Common myeloid progenitor, CD34-positive (primary cell): ENCODE measurements around the gene GIT1.

Source experiments
- CTCF ChIA-PET: fragments of 350-600 bp; sonication (Branson Sonifier 250); formaldehyde crosslinking; loops from one replicate; lab custom pipeline; 2021; ENCODE audit warnings: antibody characterized with exemption; lab: Charles Lee
- POLR2A ChIA-PET: fragments of 350-600 bp; sonication (Branson Sonifier 250); formaldehyde crosslinking; loops from one replicate; lab custom pipeline; 2021; ENCODE audit warnings: antibody characterized with exemption; lab: Charles Lee
- DNase-seq, 3 donors: peaks; one replicate each; pipeline versions ENCODE4 v3.0.0 to v3.0.0-alpha.2; 2013
- H3K27ac ChIP-seq, 2 experiments: 1 replicate in 1 of 2; 2 replicates in 1 of 2; pipeline ENCODE4 v1.7.0; 2013; ENCODE audit warnings: inconsistent platforms in 2 of 2, low read length in 2 of 2, mild to moderate bottlenecking in 2 of 2, low read depth in 1 of 2, moderate library complexity in 1 of 2; ENCODE audit not compliant: severe bottlenecking in 2 of 2, insufficient read depth in 1 of 2, poor library complexity in 1 of 2
- H3K27me3 ChIP-seq, 5 experiments: replicated peaks in 2 of 5; 1 replicate in 3 of 5; 2 replicates in 2 of 5; pipeline versions ENCODE4 v1.6.1 to v1.7.0; 2013; ENCODE audit warnings: low read length in 4 of 5, mild to moderate bottlenecking in 2 of 5, moderate library complexity in 2 of 5, inconsistent platforms in 1 of 5; ENCODE audit not compliant: insufficient read depth in 5 of 5, control insufficient read depth in 4 of 5
- H3K36me3 ChIP-seq, 4 experiments: 1 replicate in 2 of 4; 2 replicates in 2 of 4; pipeline versions ENCODE4 v1.6.1 to v1.7.0; 2013; ENCODE audit warnings: low read length in 3 of 4, control low read depth in 1 of 4, mild to moderate bottlenecking in 1 of 4; ENCODE audit not compliant: control insufficient read depth in 4 of 4, insufficient read depth in 4 of 4
- H3K4me1 ChIP-seq, 4 experiments: 1 replicate in 3 of 4; 2 replicates in 1 of 4; pipeline versions ENCODE4 v1.6.1 to v1.7.1; 2013; ENCODE audit warnings: low read length in 3 of 4, mild to moderate bottlenecking in 3 of 4, control low read depth in 1 of 4, inconsistent platforms in 1 of 4, moderate library complexity in 1 of 4; ENCODE audit not compliant: control insufficient read depth in 4 of 4, insufficient read depth in 4 of 4; ENCODE audit errors: control extremely low read depth in 1 of 4
- H3K4me3 ChIP-seq, 7 experiments: 1 replicate in 4 of 7; 2 replicates in 3 of 7; pipeline versions ENCODE4 v1.5.1 to v1.7.0; 2013; ENCODE audit warnings: mild to moderate bottlenecking in 7 of 7, low read length in 6 of 7, moderate library complexity in 6 of 7, inconsistent platforms in 2 of 7, low read depth in 2 of 7, control low read depth in 1 of 7; ENCODE audit not compliant: insufficient read depth in 4 of 7, control insufficient read depth in 1 of 7; ENCODE audit errors: extremely low read depth in 1 of 7
- H3K9me3 ChIP-seq, 5 experiments: 1 replicate in 4 of 5; 2 replicates in 1 of 5; pipeline versions ENCODE4 v1.6.1 to v1.7.1; 2013; ENCODE audit warnings: low read length in 4 of 5, mild to moderate bottlenecking in 2 of 5, inconsistent platforms in 1 of 5, low read depth in 1 of 5, moderate library complexity in 1 of 5; ENCODE audit not compliant: control insufficient read depth in 4 of 5, insufficient read depth in 2 of 5; ENCODE audit errors: control extremely low read depth in 1 of 5
- WGBS: methylation state at CpG from one replicate; pipeline ENCODE4 v1.1.5; 2013; ENCODE audit not compliant: insufficient coverage; 5-methylcytosine and 5-hydroxymethylcytosine counted together

GIT1 gene

DNA sequence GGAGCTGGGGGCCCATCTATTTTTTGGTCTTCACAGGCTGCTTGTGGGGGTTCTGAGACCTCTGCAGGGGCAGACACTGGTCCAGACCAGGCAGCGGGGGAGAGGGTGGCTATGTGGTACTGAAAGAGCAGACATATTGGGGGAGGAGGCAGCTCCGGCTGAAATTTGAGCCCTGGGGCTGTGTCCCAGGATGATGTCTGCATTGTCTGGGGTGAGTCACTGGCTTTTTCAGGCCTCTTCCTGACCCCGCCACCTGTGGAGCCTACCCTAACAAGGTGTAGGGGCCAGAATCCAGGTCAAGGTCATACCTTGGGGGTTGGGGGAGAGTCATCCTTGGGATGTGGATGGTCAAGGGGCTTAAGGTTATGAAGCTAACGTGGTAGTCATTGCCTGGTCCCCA is 30.8 kb upstream of the GIT1 start:
- no peaks in the 10 kb centered on the region for H3K9me3 ChIP-seq
- POLR2A ChIA-PET = interaction anchor here (0.7 kb wide), 1 partner anchor 51 kb away, joined by 3 read pairs; no protein-coding TSS in a partner anchor
- H3K4me1 ChIP-seq = peaks cover 2 to 54% (median 45%) of the 10 kb centered on the region in 4 experiments
- H3K4me3 ChIP-seq = no peak overlapping the region
- H3K27me3 ChIP-seq = peaks cover 0 to 29% (median 16%) of the 10 kb centered on the region in 5 experiments
- WGBS = 100% methylated on average over 3 of the region's 4 CpGs
- CTCF ChIA-PET = interaction anchor here (0.8 to 7.8 kb wide), 5 partner anchors 28 to 369 kb away, joined by 3 to 71 read pairs (median 3); partner anchors contain the start of gene ANKRD13B
- no peak for DNase-seq
- peaks cover 0 to 2% (median 0%) of the 10 kb centered on the region in 4 experiments for H3K36me3 ChIP-seq
- H3K27ac ChIP-seq = no peak overlapping the region

DNA sequence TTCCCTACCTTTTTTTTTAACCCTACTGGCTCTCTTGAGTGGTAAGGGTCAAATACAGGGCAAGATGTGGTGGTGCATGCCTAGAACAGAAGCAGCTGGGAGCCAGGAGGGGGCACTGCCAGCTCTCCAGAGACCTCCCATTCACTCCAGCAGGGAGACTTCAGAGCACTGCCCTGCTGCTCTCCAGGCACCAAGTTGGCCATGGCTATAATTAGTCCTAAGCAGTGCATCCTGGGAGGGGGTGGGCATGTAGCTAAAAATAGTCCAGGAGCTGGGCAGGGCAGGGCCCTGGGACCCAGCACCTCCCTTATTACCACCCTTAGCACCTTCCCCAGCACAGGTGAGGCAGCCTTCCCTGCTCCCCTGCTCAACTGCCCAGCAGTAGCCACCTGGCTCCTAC is 29.8 kb upstream of the GIT1 start:
- Histone ChIP-seq H3K9me3 (no peaks in the 10 kb centered on the region), H3K27ac (no peak overlapping the region), H3K36me3 (no peaks in the 10 kb centered on the region), H3K4me1 (peaks cover 2 to 64% (median 55%) of the 10 kb centered on the region in 4 experiments), H3K4me3 (no peak overlapping the region), H3K27me3 (peaks cover 0 to 29% (median 16%) of the 10 kb centered on the region in 5 experiments)
- DNase-seq = peak in 2 of 3 donors; percentile 37 to 64
- ChIA-PET CTCF (interaction anchor here (0.8 to 7.8 kb wide), 11 partner anchors 12 to 370 kb away, joined by 3 to 179 read pairs (median 9); partner anchors contain the start of genes ANKRD13B and SSH2), POLR2A (no interaction called here)

DNA sequence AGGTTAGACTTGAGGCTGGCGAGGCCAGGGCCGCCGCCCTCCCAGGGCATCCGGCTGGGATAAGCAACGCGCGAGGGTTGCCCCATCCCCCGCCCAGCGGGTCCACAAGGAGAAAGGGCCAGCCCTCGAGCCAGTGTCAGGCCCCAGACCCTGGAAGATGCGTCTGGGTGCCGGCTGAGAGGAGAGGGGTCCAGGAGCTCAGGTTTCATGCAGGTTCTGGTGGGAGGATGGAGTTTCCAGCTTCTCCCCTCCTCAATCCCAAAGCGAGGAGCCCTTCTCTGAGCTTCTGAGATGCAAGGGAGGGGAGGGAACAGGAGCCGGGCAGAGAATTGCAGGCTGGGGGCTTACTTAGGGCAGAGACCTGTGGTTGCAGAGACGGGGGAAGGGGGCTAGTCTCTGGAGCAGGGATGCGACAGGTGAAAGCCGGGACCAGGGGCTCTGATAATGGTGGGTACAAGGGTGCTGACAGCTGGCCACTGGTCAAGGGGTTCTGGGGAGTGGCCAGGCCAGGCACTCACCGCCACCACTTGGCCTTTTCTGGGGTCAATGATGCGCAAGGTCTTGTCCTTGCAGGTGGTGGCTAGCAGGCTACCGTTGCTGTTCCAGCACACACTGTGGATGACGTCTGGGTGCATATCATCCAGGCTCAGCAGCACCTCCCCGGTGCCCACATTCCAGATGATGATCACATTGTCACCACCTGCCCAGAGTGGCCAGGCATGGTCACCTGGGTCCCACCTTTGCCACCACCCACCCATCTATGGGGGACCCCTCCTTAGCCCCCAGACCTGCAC is 29.0 kb upstream of the GIT1 start:
- DNase-seq = no peak
- H3K4me3 ChIP-seq = peak overlapping the region in 5 of 7 experiments; percentile 35 to 82 (median 63)
- CTCF ChIA-PET = interaction anchor here (0.6 to 7.8 kb wide), 33 partner anchors 9 to 475 kb away, joined by 3 to 179 read pairs (median 5); partner anchors contain the start of genes ABHD15, ANKRD13B, SSH2 and TP53I13
- POLR2A ChIA-PET = interaction anchor here (0.8 kb wide), 1 partner anchor 27 kb away, joined by 3 read pairs; no protein-coding TSS in a partner anchor
- H3K9me3 ChIP-seq = no peaks in the 10 kb centered on the region
- peaks cover 2 to 72% (median 63%) of the 10 kb centered on the region in 4 experiments for H3K4me1 ChIP-seq
- no peak overlapping the region for H3K27ac ChIP-seq
- peaks cover 0 to 29% (median 16%) of the 10 kb centered on the region in 5 experiments for H3K27me3 ChIP-seq
- 58% methylated on average over 12 of the region's 22 CpGs for WGBS
- H3K36me3 ChIP-seq = no peaks in the 10 kb centered on the region

DNA sequence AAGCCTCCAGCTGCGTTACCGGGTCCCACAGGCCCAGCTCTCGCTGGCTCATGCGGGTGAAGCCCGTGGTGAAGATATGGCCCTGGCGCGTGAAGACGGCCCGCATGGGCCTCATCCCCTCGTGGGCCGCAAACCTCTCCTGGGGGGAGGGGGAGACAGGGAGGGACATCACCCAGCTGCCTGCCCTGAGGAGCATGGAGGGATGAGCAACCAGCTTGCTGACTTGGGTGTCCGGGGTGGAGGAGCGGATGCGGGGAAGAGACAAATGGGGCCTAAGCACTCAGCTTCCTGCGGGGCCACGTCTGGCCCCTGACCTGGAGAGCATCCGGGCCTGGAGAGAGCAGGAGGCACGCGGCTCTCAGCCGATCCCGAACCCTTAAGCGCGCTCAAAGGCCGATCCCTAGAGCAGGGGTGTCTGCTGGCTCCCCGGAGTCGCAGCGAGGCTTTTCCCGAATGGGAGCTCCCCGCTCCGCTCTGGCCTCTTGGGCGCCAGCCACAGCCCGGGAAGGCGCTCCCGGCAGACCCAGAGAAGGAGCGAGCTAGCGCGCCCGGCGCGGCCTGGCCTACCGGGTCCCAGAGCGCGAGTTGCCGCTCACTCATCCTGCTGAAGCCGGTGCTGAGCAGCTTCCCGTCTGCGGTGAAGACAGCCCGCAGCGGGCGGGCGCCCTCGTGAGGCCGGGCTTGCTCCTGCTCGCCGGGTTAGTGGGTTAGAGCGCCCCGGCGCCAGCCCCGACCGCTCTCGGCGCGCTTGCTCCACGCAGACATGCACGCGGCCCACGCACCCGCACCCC is 28.2 kb upstream of the GIT1 start:
- peaks cover 0 to 30% (median 18%) of the 10 kb centered on the region in 5 experiments for H3K27me3 ChIP-seq
- under 1% methylated on average over 61 of the region's 68 CpGs for WGBS
- ChIA-PET POLR2A (interaction anchor here (0.6 to 0.8 kb wide), 3 partner anchors 26 to 214 kb away, joined by 3 read pairs; no protein-coding TSS in a partner anchor), CTCF (interaction anchor here (0.6 to 7.8 kb wide), 40 partner anchors 9 to 475 kb away, joined by 3 to 179 read pairs (median 5); partner anchors contain the start of genes ABHD15, ANKRD13B, SSH2 and TP53I13)
- H3K36me3 ChIP-seq = no peaks in the 10 kb centered on the region
- peak; percentile 87 to 92 (median 92) for DNase-seq
- peak overlapping the region in 6 of 7 experiments; percentile 9 to 82 (median 58) for H3K4me3 ChIP-seq
- peaks cover 2 to 72% (median 62%) of the 10 kb centered on the region in 4 experiments for H3K4me1 ChIP-seq
- H3K27ac ChIP-seq = no peak overlapping the region
- H3K9me3 ChIP-seq = no peaks in the 10 kb centered on the region

DNA sequence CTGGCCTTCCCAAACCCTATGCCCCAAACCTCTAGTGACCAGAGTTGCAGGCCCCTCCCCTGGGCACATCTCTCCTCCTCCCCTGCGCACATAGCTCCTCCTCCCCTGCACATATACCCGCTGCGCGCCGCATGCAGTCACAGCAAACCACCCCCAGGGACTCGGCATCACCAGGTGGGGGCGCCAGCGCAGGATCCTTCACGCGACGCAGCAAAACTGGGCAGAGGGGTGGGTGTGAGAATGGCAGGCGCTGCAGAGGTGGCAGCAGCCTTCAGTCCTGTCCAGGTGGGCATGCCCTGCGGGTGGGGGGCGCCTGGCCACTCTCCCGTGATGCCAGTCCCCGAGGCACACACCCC is 27.7 kb upstream of the GIT1 start:
- Histone ChIP-seq H3K27ac (no peak overlapping the region), H3K4me1 (peaks cover 2 to 66% (median 59%) of the 10 kb centered on the region in 4 experiments), H3K36me3 (no peaks in the 10 kb centered on the region), H3K27me3 (peaks cover 0 to 32% (median 18%) of the 10 kb centered on the region in 5 experiments), H3K4me3 (peak overlapping the region in 6 of 7 experiments; percentile 9 to 82 (median 58)), H3K9me3 (no peaks in the 10 kb centered on the region)
- peak; percentile 89 to 94 (median 94) for DNase-seq
- ChIA-PET CTCF (interaction anchor here (0.5 to 7.8 kb wide), 29 partner anchors 10 to 476 kb away, joined by 3 to 179 read pairs (median 5); partner anchors contain the start of genes ABHD15, ANKRD13B, SSH2 and TP53I13), POLR2A (interaction anchor here (0.6 kb wide), 2 partner anchors 26 to 213 kb away, joined by 3 read pairs; no protein-coding TSS in a partner anchor)
- WGBS = 2% methylated on average over 10 of the region's 16 CpGs

DNA sequence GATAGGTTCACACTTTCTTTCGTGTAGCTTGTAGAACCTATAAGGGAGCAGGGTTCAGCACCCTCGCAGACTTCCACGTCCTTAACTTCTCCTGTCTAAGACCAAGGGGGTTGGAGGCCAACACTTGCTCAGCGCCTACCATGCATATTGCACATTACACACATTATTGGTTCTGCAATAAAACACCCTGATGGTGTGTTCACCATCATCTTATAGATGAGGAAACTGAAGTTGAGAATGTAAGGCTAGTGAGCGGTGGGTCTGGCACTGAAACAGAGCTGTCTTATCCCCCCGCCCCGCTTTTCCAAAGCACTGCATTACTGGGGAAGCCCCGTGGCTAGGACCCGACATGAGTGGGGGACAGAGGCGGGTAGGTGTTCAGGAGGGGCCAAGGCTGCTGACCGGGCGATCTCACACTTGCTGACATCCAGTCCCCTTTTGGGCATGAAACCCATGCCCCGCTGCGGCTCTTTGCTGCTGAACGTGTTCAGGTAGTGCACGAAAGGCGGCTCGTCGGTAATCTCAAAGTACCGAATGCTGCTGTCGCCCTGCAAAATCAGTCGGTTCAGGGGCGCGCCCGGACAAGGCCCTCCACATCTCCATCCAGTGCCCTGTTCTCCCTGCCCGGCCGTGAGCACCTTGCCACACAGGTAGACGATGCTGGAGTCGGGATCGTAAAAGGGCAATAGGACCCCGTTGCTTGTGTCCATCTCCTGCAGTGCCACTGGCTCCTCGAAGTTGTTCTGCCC is 27.0 kb upstream of the GIT1 start:
- H3K9me3 ChIP-seq = no peaks in the 10 kb centered on the region
- peaks cover 0 to 32% (median 18%) of the 10 kb centered on the region in 5 experiments for H3K27me3 ChIP-seq
- DNase-seq = peak in 1 of 3 donors; percentile 25
- POLR2A ChIA-PET = interaction anchor here (0.6 kb wide), 2 partner anchors 25 to 26 kb away, joined by 3 read pairs; no protein-coding TSS in a partner anchor
- CTCF ChIA-PET = interaction anchor here (0.5 to 7.8 kb wide), 20 partner anchors 9 to 477 kb away, joined by 3 to 179 read pairs (median 7); partner anchors contain the start of genes ABHD15, ANKRD13B, SSH2 and TP53I13
- no peak overlapping the region for H3K27ac ChIP-seq
- peak overlapping the region in 6 of 7 experiments; percentile 50 to 82 (median 64) for H3K4me3 ChIP-seq
- H3K4me1 ChIP-seq = peaks cover 2 to 62% (median 56%) of the 10 kb centered on the region in 4 experiments
- no peaks in the 10 kb centered on the region for H3K36me3 ChIP-seq
- 4% methylated on average over 28 of the region's 32 CpGs for WGBS
